ENCODE results near the gene PDLIM1. TPM values are rescaled to one million over a fixed set of nuclear protein-coding genes. Genes with fewer than 3 reads are reported as not detected.

Gene PDLIM1
- total RNA-seq, 6 experiments from 2014 or later, result 63.9 to 105 (median 82.1) TPM

GRCh38 chr10:95265572-95265971, 25.2 kb downstream of the PDLIM1 start:
- TF ChIP-seq, protein P1, sequence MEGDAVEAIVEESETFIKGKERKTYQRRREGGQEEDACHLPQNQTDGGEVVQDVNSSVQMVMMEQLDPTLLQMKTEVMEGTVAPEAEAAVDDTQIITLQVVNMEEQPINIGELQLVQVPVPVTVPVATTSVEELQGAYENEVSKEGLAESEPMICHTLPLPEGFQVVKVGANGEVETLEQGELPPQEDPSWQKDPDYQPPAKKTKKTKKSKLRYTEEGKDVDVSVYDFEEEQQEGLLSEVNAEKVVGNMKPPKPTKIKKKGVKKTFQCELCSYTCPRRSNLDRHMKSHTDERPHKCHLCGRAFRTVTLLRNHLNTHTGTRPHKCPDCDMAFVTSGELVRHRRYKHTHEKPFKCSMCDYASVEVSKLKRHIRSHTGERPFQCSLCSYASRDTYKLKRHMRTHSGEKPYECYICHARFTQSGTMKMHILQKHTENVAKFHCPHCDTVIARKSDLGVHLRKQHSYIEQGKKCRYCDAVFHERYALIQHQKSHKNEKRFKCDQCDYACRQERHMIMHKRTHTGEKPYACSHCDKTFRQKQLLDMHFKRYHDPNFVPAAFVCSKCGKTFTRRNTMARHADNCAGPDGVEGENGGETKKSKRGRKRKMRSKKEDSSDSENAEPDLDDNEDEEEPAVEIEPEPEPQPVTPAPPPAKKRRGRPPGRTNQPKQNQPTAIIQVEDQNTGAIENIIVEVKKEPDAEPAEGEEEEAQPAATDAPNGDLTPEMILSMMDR (IDR thresholded peaks at IDR 0.05), result no peak
- TF ChIP-seq POLR2A (IDR thresholded peaks at IDR 0.05), result no peak
- H3K9me3 ChIP-seq, result no peaks in the 10 kb centered on the region
- intact Hi-C loops (cut with DNase I), result no loop called here
- WGBS (ENCODE audit: insufficient coverage, low coverage, low lambda C conversion rate, missing lambda C conversion rate), result 100% methylated on average over 2 of the region's 8 CpGs
- H3K4me3 ChIP-seq, result no peak overlapping the region
- ATAC-seq (no peak), DNase-seq (no peak)
- no peak overlapping the region for H3K27ac ChIP-seq
- no peaks in the 10 kb centered on the region for H3K27me3 ChIP-seq
- H3K36me3 ChIP-seq, result peaks cover 0 to 8% (median 1%) of the 10 kb centered on the region in 4 donors
- H3K4me1 ChIP-seq, result peaks cover 0 to 16% (median 7%) of the 10 kb centered on the region in 4 donors

- Histone ChIP-seq H3K4me3 (no peak overlapping the region), H3K36me3 (peaks cover 0 to 12% (median 3%) of the 10 kb centered on the region in 4 donors), H3K27ac (peak overlapping the region in 1 of 3 donors; percentile 1), H3K4me1 (peaks cover 0 to 12% (median 7%) of the 10 kb centered on the region in 4 donors), H3K9me3 (no peaks in the 10 kb centered on the region), H3K27me3 (no peaks in the 10 kb centered on the region)
- intact Hi-C loops (cut with DNase I), result no loop called here
- DNase-seq (no peak), ATAC-seq (no peak)
- TF ChIP-seq, protein P1 (IDR thresholded peaks at IDR 0.05), result no peak
- no peak for TF ChIP-seq POLR2A (IDR thresholded peaks at IDR 0.05)
- WGBS (ENCODE audit: insufficient coverage, low coverage, low lambda C conversion rate, missing lambda C conversion rate), result 77% methylated on average over 3 of the region's 6 CpGs
Measured at GRCh38 chr10:95264227-95265051, 26.4 kb downstream of the PDLIM1 start.

DNA sequence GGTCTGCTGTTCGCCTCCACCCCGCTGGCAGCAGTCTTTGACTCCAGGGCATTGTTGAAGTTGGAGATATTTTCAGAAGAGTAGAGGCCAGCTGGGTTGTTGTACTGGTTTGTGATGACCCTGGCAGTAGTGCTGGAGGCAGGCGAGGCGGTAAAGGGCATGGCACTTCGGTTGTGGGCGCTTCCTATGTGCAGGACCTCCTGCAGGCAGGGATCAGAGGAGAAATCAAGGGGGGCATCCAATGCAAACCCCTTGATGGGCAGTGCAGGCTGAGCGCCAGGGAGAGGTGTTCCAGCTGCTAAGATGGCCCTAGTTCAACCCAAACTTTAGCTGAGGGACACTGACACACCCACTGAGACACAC, 27.0 kb downstream of the PDLIM1 start:
- no CpG with 5 or more reads among the region's 7 CpGs for WGBS (ENCODE audit: insufficient coverage, low coverage, low lambda C conversion rate, missing lambda C conversion rate)
- H3K27ac ChIP-seq, result no peak overlapping the region

GRCh38 chr10:95262763-95263518, 27.9 kb downstream of the PDLIM1 start:
- DNase-seq (no peak), ATAC-seq (no peak)
- Histone ChIP-seq H3K4me1 (peaks cover 0 to 12% (median 7%) of the 10 kb centered on the region in 4 donors), H3K9me3 (no peaks in the 10 kb centered on the region), H3K4me3 (no peak overlapping the region), H3K27me3 (no peaks in the 10 kb centered on the region), H3K36me3 (peaks cover 0 to 25% (median 2%) of the 10 kb centered on the region in 4 donors), H3K27ac (no peak overlapping the region)
- no peak for TF ChIP-seq POLR2A (IDR thresholded peaks at IDR 0.05)
- TF ChIP-seq, protein P1 (IDR thresholded peaks at IDR 0.05), result no peak
- intact Hi-C loops (cut with DNase I), result no loop called here
- 76% methylated on average over 2 of the region's 5 CpGs for WGBS (ENCODE audit: insufficient coverage, low coverage, low lambda C conversion rate, missing lambda C conversion rate)

More for the DNA sequence above, 27.0 kb downstream of the PDLIM1 start:
- Histone ChIP-seq H3K4me1 (peaks cover 0 to 12% (median 7%) of the 10 kb centered on the region in 4 donors), H3K36me3 (peaks cover 0 to 18% (median 3%) of the 10 kb centered on the region in 4 donors), H3K9me3 (no peaks in the 10 kb centered on the region), H3K4me3 (no peak overlapping the region), H3K27me3 (no peaks in the 10 kb centered on the region)
- DNase-seq (no peak), ATAC-seq (no peak)
- TF ChIP-seq POLR2A (IDR thresholded peaks at IDR 0.05), result no peak
- TF ChIP-seq, protein P1 (IDR thresholded peaks at IDR 0.05), result no peak
- intact Hi-C loops (cut with DNase I), result no loop called here
